Adrenal gland (tissue), 12 donors: ENCODE measurements around the gene NOP53. TPM values are rescaled to one million over a fixed set of nuclear protein-coding genes. Genes with fewer than 3 reads are reported as not detected.
"Not testable (repeated sequence)": the region's sequence is repeated elsewhere in the genome, so short reads cannot be mapped to it uniquely, and the experiment has no call there.

Experiments used
- DNase-seq, 7 donors: peaks; one replicate each; pipeline ENCODE4 v3.0.0-alpha.2; 2019 to 2020
- H3K27ac ChIP-seq, 5 donors: fragments of 200-600 bp; sonication (generic) in 4 of 5; 1 replicate in 3 of 5; 2 replicates in 2 of 5; pipeline versions ENCODE4 v1.5.1 to v1.8.0; 2016 to 2020; ENCODE audit warnings: mild to moderate bottlenecking in 1 of 5
- H3K27me3 ChIP-seq: fragments of 200-600 bp; 2 replicates; pipeline ENCODE4 v1.8.0; 2021
- H3K36me3 ChIP-seq, 2 donors: fragments of 200-600 bp; replicated peaks in 1 of 2; 1 replicate in 1 of 2; 2 replicates in 1 of 2; pipeline versions ENCODE4 v1.5.1 to v1.8.0; 2018 to 2022
- H3K4me1 ChIP-seq, 2 donors: fragments of 200-600 bp; replicated peaks in 1 of 2; 1 replicate in 1 of 2; 2 replicates in 1 of 2; pipeline versions ENCODE4 v1.5.1 to v1.8.0; 2018 to 2021
- H3K4me3 ChIP-seq, 4 donors: fragments of 200-600 bp; sonication (generic) in 3 of 4; one replicate each; pipeline ENCODE4 v1.5.1; 2016 to 2018
- H3K9me3 ChIP-seq, 3 donors: fragments of 200-600 bp; sonication (generic) in 1 of 3; replicated peaks in 1 of 3; 1 replicate in 2 of 3; 2 replicates in 1 of 3; pipeline versions ENCODE4 v1.5.1 to v1.8.0; 2016 to 2021
- CTCF ChIP-seq, 6 experiments: fragments of 450-650 bp in 4 of 6; fragments of 200-600 bp in 2 of 6; sonication (generic) in 1 of 6; IDR thresholded peaks; 1 replicate in 5 of 6; 2 replicates in 1 of 6; pipeline versions ENCODE4 v1.5.1 to v1.8.0; 2016 to 2021; ENCODE audit warnings: antibody characterized with exemption in 6 of 6, mild to moderate bottlenecking in 2 of 6, moderate library complexity in 1 of 6
- POLR2A ChIP-seq, 2 donors: fragments of 450-650 bp; IDR thresholded peaks; one replicate each; pipeline ENCODE4 v1.6.1; 2017; ENCODE audit warnings: antibody characterized with exemption in 2 of 2, mild to moderate bottlenecking in 2 of 2, moderate library complexity in 1 of 2
- WGBS, 4 donors: extraction: QIAGEN DNeasy Blood & Tissue Kit in 2 of 4; methylation state at CpG; one replicate each; pipeline versions ENCODE4 v1.1.5 to v1.1.7; 2013 to 2017; 5-methylcytosine and 5-hydroxymethylcytosine counted together
- intact Hi-C, 2 donors: fragments of 100-400 bp; cut with DNase I; formaldehyde crosslinking; loops; one replicate each; pipeline versions ENCODE4 v1.14.1 to v1.15.0; 2022 to 2023
- polyA plus RNA-seq, 3 donors: library from polyadenylated mRNA; stranded (reverse); fragments of 200-250 nt in 2 of 3; fragments of 350-450 nt in 1 of 3; fragmentation: Illumina TruSeq in 1 of 3; extraction: RNeasy Lipid Tissue Mini Kit (QIAGEN cat#74804) in 1 of 3; gene quantifications; one replicate each; pipeline ENCODE4 v1.2.3, GENCODE V29; 2013 to 2014
- total RNA-seq, 9 donors: library from RNA; depleted of rRNA in 4 of 9; stranded (reverse); fragments of >200 nt in 4 of 9; fragments of 120-200 nt in 1 of 9; fragmentation: NEBNext Ultra II Directional in 1 of 9; extraction: Animal tissue kit (Norgen Biotek cat#: 25700) in 1 of 9; gene quantifications; one replicate each; pipeline versions ENCODE4 v1.1.0 to v1.2.4, GENCODE V29; 2013 to 2023
- donor health status: healthy with polysubstance abuse.
- donor health status: Bipolar disorder and iron deficiency.
- donor health status: DM: yes; HTN: yes; CAD: no.
- donor health status: DM: no; HTN: no; CAD: no.
- donor health status: DM: no; HTN: no; CAD: no.
- donor health status: DM: yes; HTN: yes; CAD: no.

The NOP53 gene
- total and polyA plus RNA-seq, 12 donors: 118 to 420 (median 325) TPM

GRCh38 chr19:47786566-47786965 lies 41.2 kb downstream of the NOP53 start:
- intact Hi-C loops: loop anchor here in 1 of 2 donors (5.0 kb wide), 1 partner anchor 74 kb away; the partner anchor contains the start of gene EHD2
- no peak overlapping the region for H3K4me3 ChIP-seq
- WGBS, 4 donors: 94 to 96% (median 95%) methylated on average over 6 to 7 of the region's 7 CpGs; no CpG with 5 or more reads in 1 of the 4 donors
- H3K9me3 ChIP-seq: no peaks in the 10 kb centered on the region
- TF ChIP-seq CTCF (IDR thresholded peaks at IDR 0.05): no peak
- no peaks in the 10 kb centered on the region for H3K4me1 ChIP-seq
- H3K27me3 ChIP-seq: no peaks in the 10 kb centered on the region
- no peak for DNase-seq
- H3K36me3 ChIP-seq: peaks cover 0 to 27% of the 10 kb centered on the region in 2 donors
- H3K27ac ChIP-seq: no peak overlapping the region

- H3K4me1 ChIP-seq, DNase-seq, H3K27me3 ChIP-seq, H3K4me3 ChIP-seq, H3K27ac ChIP-seq, H3K9me3 ChIP-seq: not testable (repeated sequence)
- WGBS, 4 donors: 78 to 90% (median 83%) methylated on average over 10 of the region's 10 CpGs
- H3K36me3 ChIP-seq: peaks cover 0 to 27% of the 10 kb centered on the region in 2 donors
- intact Hi-C loops: loop anchor here in 1 of 2 donors (5.0 kb wide), 1 partner anchor 75 kb away; the partner anchor contains the start of gene EHD2
These were observed 42.0 kb downstream of the NOP53 start for GRCh38 chr19:47787307-47787706.

- not testable (repeated sequence) for H3K27me3 ChIP-seq, DNase-seq, H3K4me3 ChIP-seq, H3K4me1 ChIP-seq, H3K27ac ChIP-seq, H3K9me3 ChIP-seq
- intact Hi-C loops: loop anchor here in 1 of 2 donors (5.0 kb wide), 1 partner anchor 78 kb away; the partner anchor contains the start of gene EHD2
- WGBS, 4 donors: 87 to 93% (median 90%) methylated on average over 13 of the region's 13 CpGs
- H3K36me3 ChIP-seq: peaks cover 0 to 11% of the 10 kb centered on the region in 2 donors
These were observed 44.5 kb downstream of the NOP53 start for GRCh38 chr19:47789811-47790210.

- peak; percentile 58 to 89 (median 68) for TF ChIP-seq CTCF (IDR thresholded peaks at IDR 0.05)
- TF ChIP-seq POLR2A (IDR thresholded peaks at IDR 0.05): no peak
- Histone ChIP-seq H3K27me3 (no peaks in the 10 kb centered on the region), H3K4me1 (no peaks in the 10 kb centered on the region), H3K4me3 (no peak overlapping the region), H3K36me3 (peaks cover 0 to 6% of the 10 kb centered on the region in 2 donors), H3K27ac (no peak overlapping the region), H3K9me3 (no peaks in the 10 kb centered on the region)
- WGBS, 4 donors: 6 to 13% (median 9%) methylated on average over 7 to 10 of the region's 10 CpGs
- intact Hi-C loops: no loop called here
- peak; percentile 79 to 91 (median 86) for DNase-seq
These were observed 45.1 kb downstream of the NOP53 start for GRCh38 chr19:47790398-47790814.

- H3K9me3 ChIP-seq: no peaks in the 10 kb centered on the region
- 93 to 95% (median 94%) methylated on average over 1 of the region's 1 CpG for WGBS, 4 donors
- TF ChIP-seq CTCF (IDR thresholded peaks at IDR 0.05) (no peak), POLR2A (IDR thresholded peaks at IDR 0.05) (no peak)
These were observed 47.3 kb downstream of the NOP53 start for GRCh38 chr19:47792616-47793015.

More at GRCh38 chr19:47792616-47793015, 47.3 kb downstream of the NOP53 start:
- DNase-seq: no peak
- Histone ChIP-seq H3K36me3 (no peaks in the 10 kb centered on the region), H3K27ac (no peak overlapping the region), H3K27me3 (no peaks in the 10 kb centered on the region), H3K4me3 (no peak overlapping the region), H3K4me1 (no peaks in the 10 kb centered on the region)
- intact Hi-C loops: no loop called here
